AG08396 (cell line): Measurements from ENCODE around the gene DAO.

Experiments
- DNase-seq: peaks from one replicate; pipeline ENCODE4 v3.0.0; 2012; ENCODE audit warnings: low spot score, mixed read lengths

DAO gene

GRCh38 chr12:108921946-108922345, 42.1 kb downstream of the DAO start:
- no peak for DNase-seq

- DNase-seq, result no peak
These were observed 43.0 kb downstream of the DAO start for GRCh38 chr12:108922918-108923317.

- DNase-seq, result no peak
These were observed 48.8 kb downstream of the DAO start for GRCh38 chr12:108928695-108929094.

- DNase-seq, result no peak
These were observed 50.3 kb downstream of the DAO start for GRCh38 chr12:108930155-108930554.

- DNase-seq, result no peak
These were observed 50.9 kb downstream of the DAO start for GRCh38 chr12:108930756-108931155.

GRCh38 chr12:108933949-108934348, 54.1 kb downstream of the DAO start:
- no peak for DNase-seq

GRCh38 chr12:108935159-108935763, 55.4 kb downstream of the DAO start:
- no peak for DNase-seq

GRCh38 chr12:108938247-108938924, 58.5 kb downstream of the DAO start:
- DNase-seq, result no peak

GRCh38 chr12:108939594-108939993, 59.7 kb downstream of the DAO start:
- no peak for DNase-seq

- no peak for DNase-seq
These were observed 60.2 kb downstream of the DAO start for GRCh38 chr12:108940138-108940537.

GRCh38 chr12:108947097-108947496, 67.2 kb downstream of the DAO start:
- no peak for DNase-seq

GRCh38 chr12:108948367-108948766, 68.5 kb downstream of the DAO start:
- no peak for DNase-seq

GRCh38 chr12:108949976-108950375, 70.1 kb downstream of the DAO start:
- DNase-seq, result no peak
